ENCODE data around the gene GRIK5.
A peak's percentile ranks its signal among the peaks of the same experiment; 100 is the strongest.
"Not testable (repeated sequence)": the region's sequence is repeated elsewhere in the genome, so short reads cannot be mapped to it uniquely, and the experiment has no call there.

The GRIK5 gene

DNA sequence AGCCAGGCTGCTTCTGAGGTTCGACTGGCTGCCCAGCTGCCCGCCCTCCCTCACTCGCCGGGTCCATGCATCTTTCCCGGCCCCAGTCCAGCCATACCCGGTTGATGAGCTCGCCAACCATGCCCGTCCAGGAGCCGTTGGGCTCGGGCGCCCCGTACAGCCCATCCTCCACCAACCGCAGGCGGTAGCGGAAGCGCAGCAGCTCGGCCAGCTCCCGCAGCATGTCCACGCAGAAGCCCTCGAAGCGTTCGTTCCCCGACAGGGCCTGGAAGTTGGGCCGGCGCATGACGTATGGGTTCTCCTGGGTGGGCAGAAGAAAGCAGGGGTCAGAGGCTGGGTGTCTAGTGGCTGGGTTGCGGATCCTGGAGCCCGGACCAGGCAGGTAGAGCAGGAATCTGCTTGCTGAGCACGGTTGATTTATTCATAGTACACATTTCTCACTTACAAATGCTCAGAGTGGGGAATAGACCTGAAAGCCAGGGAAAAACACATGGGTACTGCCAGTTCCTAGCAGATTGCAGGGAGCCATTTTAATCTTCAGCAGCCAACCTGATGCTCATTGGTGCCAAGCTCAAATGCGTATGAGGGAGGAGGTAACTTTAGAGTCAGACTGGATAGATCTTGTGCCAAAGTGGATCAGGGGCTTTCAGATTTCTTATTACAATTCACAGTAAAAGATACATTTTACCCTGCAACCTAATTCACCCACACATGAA lies 27.4 kb downstream of the GRIK5 start:
- no peak for FAIRE-seq

DNA sequence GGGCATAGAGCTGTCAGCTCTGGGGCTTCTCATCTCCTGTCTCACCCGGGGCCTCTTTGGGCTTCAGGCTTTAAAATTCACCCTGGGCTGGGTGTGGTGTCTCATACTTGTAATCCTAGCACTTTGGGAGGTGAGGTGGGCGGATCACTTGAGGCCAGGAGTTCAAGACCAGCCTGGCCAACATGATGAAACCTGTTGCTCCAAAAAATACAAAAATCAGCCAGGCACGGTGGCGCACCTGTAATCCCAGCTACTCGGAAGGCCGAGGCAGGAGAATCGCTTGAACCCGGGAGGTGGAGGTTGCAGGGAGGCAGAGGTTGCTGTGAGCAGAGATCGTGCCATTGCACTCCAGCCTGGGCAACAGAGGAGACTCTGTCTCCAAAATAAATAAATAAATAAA lies 29.5 kb downstream of the GRIK5 start:
- FAIRE-seq, result not testable (repeated sequence)

DNA sequence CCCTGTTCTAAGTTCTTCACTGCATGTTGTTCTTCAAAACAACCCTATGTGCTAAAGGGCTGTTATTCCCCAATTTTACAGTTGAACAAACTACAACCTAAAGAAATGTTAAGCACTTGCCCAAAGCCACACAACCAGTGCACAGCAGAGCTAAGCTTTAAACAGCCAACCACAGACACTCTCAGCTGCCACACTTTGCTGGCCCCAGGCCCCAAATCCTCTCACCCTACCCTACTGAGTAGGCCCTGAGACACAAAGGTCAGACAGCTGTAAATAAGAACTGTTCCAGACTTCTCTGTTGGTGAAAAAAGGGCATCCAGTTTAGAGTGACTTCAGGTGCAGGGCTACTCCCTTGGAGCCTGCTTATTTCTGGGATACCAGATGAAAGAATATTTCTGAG lies 30.0 kb downstream of the GRIK5 start:
- FAIRE-seq, result no peak

DNA sequence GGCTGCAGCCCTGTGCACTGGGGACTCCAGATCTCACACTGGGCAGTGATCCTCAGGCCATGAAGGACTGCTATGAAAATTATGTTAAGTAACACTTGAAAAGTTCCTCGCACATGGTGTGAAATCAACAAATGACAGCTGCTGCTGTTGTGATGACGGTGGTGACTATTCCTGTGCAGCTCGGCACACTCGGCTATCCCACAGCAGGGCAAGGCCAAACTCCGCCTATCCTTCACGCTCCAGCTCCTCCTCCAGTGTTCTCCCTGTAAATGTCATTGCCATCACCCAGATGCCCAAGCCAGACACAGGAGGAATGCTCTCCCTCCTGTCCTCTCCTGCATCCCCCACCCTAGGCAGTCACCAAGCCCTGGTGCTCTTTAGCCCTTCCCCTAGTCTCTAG lies 31.3 kb downstream of the GRIK5 start:
- no peak for FAIRE-seq

DNA sequence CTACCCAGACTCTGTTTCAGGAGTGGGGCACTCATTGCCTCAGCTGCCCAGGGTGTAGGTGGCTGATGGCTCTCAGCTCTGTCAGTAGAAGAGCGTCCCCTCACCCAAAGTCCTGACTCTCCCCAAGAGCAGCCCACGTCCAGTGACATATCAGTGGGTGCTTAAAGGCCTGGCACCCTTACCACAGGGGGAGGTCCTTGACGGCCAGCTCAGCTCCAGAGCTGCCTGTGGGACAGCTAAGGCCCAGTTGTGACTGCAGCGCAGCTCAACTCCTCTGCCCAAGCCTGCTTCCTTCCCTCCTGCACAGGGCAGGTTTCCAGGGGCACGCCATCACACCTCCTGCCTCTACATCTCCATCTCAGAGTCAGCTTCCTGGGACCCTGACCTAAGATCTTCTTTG lies 32.4 kb downstream of the GRIK5 start:
- FAIRE-seq, result no peak

DNA sequence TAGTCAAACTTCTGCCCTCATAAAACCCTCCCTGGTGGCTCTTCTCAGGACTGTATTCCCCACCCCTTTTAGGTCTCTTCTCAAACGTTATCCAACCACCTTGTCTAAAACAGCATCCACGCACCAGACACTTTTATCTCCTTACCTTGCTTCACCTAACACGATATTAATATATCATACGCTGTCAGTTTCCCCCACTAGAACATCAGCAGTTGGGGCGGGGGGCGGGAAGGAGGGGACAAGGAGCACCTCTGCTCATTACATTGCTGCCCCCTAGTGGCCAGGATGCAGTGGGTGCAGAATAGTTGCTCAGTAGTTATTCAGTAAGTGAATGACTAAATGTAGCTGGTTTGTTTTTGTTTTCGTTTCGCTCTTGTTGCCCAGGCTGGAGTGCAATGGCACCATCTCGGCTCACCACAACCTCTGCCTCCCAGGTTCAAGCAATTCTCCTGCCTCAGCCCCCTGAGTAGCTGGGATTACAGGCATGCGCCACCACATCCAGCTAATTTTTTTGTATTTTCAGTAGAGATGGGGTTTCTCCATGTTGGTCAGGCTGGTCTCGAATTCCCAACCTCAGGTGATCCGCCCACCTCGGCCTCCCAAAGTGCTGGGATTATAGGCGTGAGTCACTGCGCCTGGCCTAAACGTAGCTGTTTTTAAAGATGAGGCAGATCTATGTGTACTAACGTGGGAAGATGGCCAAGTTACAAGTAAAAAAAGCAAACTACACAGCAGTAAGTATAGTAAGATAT lies 35.2 kb downstream of the GRIK5 start:
- FAIRE-seq, result peak; percentile 77

DNA sequence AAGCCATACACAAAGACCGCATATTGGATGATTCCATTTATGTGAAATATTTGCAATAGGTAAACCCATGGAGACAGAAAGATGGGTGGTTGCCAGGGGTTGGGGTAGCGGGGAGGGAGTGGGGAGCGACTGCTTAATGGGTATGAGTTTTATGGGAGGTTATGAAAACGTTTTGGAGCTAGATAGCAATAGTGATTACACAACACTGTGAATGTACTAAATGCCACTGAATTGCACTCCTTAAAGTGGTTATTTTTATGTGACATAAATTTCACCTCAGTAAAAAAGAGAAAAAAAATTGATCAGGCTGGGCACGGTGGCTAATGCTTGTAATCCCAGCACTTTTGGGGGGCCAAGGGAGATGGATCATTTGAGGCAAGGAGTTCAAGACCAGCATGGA lies 36.6 kb downstream of the GRIK5 start:
- FAIRE-seq, result no peak

DNA sequence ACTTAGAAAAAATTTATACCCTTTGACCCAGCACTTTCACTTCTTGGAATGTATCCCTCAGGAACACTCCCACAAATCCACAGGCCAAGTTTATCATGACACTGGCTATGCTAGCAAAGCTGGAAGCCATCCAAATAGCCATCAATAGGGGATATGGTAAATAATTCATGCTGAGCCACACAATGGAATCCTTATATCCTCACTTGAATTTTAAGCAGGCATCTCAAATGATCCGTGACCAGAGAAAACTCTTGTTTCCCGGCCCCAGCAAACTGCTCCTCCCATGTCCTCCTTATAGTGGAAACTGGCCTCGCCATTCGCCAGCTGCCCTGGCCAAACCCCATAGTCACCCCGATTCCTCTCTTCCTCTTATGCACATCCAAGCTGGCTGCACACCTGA lies 37.6 kb downstream of the GRIK5 start:
- FAIRE-seq, result no peak

DNA sequence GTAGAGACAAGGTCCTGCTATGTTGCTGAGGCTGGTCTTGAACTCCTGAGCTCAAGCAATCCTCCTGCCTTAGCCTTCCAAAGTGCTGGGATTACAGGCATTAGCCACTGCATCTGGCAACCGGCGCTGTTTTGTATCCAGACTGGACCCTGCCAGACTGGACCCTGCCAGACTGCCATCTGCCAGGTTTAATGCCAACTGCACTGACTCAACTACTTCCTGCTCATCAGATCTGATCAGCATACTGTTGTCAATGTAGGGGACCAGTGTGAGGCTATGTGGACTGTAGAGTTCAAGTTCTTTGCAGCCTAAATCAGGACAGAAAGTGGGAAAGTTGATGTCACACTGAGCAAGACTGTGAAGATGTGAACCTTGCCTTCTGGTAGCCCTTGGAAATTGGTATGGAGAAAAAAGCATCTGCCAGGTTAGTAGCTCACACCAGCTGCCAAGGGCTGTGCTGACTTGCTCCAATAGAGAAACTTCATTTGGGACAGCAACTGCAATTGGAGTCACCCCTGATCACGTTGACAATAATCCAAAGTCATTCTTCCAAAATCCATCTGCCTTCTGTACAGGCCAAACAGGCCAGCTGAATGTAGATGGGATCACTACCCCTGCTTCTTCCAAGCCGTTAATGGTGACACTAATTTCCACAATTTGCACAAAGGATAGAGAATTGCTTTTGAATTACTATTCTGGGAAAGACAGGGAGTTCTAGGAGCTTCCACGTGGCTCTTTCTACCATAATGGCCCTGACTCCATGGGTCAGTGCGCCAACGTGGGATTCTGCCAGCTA lies 39.2 kb downstream of the GRIK5 start:
- FAIRE-seq, result no peak

DNA sequence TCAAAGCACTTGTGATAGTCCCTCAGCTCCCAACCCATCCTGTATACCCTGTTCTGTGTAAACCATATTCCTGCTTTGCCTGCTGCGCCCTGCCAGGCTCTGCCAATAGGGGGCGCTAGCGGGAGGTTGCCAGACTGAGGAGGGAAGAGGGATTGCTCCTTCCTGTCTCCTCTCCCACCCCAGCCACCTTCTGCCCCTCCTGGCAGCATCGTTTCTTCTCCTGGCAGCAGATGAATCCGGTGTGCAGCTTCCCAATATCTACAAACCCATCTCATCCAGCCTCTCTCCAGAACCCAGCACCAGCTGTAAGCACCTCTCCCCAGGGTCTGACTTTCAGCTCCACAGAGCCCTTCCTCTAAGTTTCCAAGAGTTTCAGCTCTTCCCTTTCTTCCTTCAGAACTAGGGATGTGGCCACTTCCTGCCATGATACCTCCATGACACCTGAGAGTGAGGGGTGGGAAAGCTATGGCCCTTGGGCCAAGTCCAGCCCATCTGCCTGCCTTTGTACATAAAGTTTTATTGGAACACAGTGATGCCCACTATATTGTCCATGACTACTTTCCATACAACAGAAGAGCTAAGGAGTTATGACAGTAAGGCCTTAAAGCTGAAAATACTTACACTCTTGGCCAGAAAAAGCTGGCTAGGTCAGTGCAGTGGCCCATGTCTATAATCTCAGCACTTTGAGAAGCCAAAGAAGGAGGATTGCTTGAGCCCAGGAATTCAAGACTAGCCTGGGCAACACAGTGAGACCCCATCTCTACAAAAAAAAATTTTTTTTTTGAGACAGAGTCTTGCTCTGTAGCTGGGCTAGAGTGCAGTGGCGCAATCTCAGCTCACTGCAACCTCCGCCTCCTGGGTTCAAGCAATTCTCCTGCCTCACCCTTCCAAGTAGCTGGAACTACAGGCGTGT lies 41.4 kb downstream of the GRIK5 start:
- no peak for FAIRE-seq

DNA sequence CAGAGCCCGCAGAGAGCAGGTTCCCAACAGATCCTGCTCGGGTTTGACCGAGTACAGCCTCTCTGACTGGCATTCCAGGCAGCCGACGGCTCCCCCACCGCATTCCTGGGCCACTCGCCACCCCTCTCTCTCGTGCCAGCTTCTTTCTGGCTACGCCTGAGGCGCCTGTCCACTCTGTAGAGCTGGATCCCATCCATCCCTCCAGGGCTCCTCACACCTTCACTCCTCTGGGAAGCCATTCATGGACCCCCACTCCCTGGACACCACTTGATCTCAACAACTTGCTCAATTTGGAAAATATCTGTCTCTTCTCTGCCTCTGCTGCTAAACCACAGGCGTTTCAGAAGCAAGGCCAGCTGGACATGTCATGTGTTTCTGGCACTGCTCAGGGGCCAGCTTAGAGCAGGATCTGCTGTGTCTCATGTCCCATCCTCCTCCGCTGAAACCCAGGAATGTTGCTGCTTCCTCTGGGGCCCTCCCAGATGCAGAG lies 45.3 kb downstream of the GRIK5 start:
- FAIRE-seq, result no peak

DNA sequence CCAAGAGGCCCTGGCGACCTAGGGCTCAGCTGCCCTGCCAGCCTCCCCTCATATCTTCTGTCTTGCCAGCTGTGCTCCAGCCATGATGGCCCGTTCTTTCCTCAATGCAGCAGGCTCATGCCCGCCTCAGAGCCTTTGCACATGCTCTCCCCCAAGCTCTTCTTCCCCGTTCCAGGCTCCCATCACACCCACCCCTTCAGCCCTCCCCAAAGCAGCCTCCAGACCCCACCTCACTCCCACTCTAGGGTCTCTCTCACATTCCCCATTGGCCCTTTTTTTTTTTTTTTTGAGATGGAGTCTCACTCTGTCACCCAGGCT lies 46.1 kb downstream of the GRIK5 start:
- no peak for FAIRE-seq

DNA sequence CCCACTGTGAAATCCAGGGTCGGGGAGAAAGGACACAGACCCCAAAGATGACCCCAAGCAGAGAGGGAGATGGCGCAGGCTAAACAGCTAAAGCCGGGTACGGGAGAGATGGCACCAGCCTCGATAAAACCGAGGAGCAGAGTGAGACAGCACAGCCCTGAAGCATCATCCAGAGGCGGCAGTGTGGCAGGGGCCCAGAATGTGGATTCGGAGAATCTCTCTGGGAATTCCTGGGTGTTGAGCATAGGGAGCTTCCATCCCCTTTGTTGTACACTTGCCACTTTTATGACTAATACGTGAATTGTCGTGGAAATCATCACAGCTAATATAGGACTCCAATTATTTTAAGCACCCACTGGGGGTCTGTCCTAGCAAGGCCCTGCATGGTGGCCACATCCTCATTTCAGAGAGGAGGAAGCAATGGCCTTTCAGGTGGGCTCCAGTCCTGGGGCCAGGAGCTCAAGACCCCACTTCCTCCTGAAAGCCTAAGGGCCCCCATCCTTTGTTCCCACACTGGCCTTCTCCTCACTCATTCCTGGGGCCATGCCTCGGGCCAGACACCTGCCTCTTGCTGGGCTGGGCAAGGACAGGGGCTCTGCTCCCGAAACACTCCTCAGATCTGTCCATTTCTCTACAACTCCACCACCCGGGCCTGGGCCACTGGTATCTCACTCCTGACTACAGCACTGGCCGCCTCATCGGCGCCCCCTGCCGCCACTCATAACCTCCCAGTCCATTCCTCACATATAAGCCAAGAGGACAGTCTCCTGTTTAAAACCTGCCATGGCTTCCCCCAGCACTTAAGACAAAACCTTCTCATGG lies 46.7 kb downstream of the GRIK5 start:
- FAIRE-seq, result no peak

DNA sequence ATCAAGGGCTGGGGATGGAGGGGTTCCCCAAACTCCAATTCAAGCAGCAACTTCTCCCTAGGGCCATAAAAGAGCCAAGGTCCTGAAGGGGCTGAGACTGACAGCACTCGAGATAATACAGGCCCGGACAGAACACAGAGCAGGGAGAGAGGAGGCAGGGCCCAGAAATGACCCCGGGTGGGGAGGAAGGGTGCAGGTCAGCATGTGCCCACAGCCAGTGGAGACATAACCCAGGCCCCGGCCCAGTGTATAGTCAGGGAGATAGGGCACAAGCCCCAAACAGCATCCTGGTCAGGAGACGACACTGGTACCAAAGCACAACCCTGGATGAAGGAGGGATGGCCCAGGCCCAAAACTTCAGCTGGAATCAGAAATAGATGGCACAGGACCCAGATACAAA lies 47.4 kb downstream of the GRIK5 start:
- FAIRE-seq, result no peak

DNA sequence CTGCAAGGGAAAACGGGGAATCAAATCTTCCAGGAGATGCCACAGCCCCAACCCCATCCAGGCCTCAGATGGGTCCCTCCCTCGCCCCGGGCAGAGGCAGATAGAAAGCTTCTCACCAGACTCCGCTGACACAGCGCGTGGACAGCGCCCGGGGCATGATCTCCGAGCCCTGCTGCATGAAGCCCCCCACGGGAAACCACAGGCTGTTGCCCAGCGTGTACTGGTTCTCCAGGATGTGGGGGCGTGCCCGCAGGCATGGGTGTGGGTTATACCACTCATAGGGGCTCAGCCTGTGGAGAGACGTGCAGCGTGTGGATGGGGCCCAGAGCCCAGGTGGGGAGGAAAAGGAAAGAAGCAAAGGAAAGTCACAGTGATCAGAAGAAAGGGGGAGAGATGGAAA lies 48.8 kb downstream of the GRIK5 start:
- no peak for FAIRE-seq

DNA sequence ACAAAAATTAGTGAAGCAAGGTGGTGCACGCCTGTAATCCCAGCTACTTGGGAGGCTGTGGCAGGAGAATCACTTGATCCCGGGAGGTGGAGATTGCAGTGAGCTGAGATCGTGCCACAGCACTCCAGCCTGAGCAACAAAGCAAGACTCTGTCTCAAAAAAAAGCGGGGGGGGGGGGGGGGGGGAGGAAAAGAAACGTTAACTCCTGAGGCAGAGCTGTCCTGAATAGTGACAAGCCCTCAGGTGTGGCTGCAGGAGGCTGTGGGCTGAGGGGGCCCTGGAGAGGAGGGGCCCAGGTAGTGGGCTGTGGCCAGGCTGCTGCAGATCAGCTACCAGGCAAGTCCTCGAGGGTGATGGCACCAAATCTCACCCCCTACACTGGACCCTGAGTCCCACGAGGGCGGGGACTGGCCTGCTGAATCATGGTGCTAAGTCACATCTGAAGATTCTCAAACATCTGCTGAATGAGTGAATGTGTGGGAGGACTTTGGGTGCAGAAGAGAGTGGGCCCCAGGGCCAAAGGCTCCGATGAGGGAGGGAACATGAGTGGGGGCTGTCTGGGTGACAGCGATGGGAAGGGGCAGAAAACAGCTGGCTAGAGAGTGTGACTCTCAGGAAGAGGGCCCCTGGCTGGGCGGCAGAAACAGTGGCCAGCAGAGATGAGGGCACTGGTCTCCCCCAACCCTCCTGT lies 51.4 kb downstream of the GRIK5 start:
- FAIRE-seq, result no peak

DNA sequence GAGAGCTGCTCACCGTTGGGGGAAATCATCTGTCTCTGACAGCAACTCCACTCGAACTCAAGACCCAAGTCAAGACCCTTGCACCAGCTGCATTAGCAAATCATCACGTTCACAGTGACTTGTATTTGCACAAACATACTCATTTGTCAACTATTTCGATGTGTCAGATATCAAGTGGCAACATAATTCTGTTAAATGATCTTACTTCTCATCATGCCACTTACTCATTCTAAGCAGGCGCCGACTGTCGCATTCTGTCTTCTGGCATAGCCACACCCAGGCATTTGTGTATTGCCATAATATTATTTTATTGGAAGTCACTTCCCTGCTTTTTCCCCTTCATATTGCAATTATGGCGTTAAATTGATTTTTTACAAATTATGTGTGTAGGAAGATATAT lies 53.0 kb downstream of the GRIK5 start:
- FAIRE-seq, result no peak

DNA sequence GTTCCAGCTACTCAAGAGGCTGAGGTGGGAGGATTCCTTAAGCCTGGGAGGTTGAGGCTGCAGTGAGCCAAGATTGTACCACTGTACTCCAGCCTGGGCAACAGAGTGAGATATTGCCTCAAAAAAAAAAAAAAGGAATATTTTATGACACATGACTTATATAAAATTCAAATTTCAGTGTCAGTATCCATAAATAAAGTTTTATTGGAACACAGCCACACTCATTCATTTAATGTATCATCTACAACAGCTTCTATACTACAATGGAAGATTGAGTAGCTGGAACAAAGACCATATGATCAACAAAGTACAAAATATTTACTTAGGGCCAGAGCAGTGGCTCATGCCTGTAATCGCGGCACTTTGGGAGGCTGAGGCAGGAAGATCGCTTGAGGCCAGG lies 57.3 kb downstream of the GRIK5 start:
- FAIRE-seq, result not testable (repeated sequence)

DNA sequence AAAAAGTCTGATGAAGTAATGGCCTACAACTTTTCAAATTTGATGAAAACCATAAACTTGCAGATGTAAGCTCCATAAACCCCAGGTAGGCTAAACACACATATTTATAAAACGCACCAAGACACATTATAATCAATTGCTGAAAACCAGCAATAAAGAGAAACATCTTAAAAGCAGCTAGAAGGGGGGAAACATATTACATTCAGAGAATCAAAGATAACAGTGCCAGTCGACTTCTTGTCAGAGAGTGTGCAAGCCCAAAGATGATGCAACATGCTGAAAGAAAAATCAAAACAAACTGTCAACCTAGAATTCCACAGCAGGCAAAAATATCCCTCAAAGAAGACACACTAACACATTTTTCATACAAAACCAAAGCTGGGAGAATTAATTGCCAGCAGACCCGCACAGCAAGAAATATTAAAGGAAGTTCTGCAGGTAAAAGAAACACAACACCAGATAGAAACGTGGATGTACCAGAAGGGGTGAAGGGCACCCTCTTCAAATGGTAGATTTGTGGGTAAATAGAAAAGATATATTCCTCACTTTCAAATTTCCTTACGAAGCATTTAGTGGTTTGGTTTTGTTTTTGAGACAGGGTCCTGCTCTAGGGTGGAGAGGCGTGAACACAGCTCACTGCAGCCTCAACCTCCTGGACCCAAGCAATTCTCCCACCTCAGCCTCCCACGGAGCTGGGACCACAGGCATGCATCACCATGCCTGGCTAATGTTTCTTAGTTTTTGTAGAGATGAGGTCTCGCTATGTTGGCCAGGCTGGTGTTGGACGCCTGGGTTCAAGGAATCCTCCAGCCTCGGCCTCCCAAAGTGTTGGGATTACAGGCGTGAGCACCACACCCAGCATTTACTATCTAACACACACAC lies 59.5 kb downstream of the GRIK5 start:
- FAIRE-seq, result no peak

DNA sequence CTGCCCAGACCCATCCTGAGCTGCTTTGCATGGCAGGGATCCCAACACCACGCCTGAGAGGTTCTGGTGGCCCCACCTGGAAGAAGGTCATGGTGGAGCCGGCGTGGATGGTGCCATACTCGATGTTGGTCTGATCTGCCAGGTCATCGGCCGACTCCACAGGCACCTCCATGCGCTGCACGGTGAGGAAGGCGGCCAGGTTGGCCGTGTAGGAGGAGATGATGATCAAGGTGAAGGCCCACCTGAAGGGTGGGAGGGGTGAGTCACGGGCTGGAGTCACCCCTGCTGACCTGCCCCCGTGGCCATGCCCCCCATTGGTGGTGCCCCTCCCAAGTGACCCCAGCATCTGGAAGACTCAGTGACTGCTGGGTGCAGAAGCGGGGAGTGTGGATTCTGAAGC lies 63.4 kb downstream of the GRIK5 start:
- no peak for FAIRE-seq
